ENCODE data around the gene MGLL.
A peak's percentile ranks its signal among the peaks of the same experiment; 100 is the strongest.

MGLL gene

GRCh38 chr3:127771746-127772145 lies 50.6 kb downstream of the MGLL start:
- DNase-seq, result no peak

- no peak for DNase-seq
Measured at GRCh38 chr3:127770671-127771355, 51.5 kb downstream of the MGLL start.

DNA sequence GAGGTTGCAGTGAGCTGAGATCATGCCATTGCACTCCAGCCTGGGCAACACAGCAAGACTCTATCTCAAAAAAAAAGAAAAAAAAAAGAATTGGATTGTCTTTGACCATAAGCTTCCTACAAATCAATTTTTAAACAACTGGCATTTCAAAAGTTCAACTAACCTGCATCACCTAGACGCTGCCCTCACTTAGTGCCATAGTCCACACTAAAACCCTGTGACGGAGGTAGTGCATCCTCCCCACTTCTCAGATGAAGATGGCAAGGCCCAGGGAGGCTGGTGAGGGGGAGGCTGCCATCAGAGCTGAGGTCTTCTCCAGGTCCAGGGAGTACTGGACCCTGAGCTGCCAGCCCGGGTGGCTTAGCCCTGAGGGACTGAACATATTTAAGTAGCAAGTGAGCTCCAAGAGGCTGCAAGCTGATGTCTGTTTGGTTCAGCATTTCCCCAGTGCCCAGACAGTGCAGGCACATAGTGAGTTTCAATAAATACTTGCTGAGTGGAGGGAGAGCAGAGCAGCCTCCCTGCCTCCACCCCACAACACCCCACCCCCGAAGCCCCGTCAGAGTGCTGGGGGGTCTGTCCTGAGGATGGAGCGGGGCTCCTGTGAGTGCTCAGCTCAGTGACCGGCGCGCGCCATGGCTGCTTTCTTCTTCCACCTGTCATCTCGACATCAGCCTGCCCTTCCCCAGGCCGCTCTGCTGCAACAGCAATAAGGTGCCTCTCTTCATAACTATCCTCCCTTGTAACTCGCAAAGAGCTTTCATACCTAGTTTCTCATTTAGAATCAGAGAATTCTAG lies 52.8 kb downstream of the MGLL start:
- no peak for DNase-seq

- DNase-seq, result no peak
Measured at GRCh38 chr3:127768346-127769008, 53.8 kb downstream of the MGLL start.

DNA sequence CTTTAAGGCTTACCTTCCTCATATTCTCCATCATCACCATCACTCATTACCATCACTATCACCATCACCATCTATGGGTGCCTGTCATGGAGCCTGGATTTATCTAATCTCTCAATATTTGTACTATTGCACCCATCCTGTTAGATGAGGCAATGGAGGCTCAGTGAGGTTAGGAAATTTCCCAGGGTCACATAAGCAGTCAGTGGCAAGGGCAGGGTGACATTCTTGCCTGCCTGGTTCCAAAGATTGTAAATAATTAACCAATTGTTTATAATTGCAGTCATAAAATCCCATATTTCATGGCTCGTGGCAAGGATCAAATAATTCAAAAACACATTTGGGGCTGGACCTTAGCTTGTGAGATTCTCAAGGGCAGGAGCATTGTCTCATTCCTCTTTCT lies 55.2 kb downstream of the MGLL start:
- no peak for DNase-seq

DNA sequence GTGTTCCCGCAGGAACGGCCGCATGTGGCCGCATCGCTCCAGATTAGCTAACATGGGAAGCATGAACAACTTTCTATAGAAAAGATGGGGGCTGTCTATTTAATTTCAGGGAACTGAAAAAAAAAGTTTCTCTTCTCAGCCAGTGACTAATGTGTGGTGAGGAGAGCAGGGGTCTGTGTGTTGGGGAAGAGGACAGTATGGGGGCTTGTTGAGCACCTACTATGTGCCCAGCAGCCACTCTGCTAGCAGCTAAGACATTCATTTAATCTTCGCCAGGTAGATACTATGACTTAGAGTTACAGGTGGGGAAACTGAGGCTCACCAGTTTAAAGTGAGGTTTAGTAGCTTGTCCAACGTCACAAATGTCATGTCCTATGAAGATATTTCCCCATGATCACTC lies 56.6 kb downstream of the MGLL start:
- no peak for DNase-seq

GRCh38 chr3:127764841-127765362 lies 57.4 kb downstream of the MGLL start:
- DNase-seq, result no peak

DNA sequence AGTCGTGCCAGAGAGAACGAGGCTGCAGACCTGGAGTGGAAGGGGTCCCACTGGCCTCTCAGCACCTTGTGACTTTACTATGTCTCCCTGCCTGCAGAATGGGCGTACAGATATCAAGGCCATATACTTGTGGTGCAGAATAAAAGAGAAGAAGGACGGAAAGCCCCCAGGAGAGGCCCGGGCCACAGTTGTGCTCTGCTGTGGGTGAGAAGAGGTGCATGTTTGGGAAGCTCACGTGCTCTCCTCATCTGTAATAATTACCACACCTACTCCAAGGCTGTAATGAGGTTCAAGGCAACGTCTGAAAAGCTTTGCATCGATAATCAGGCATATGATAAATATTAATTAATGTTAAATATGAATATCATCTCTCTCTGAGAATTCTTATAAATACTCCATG lies 58.0 kb downstream of the MGLL start:
- DNase-seq, result no peak

- no peak for DNase-seq
Measured at GRCh38 chr3:127763816-127764215, 58.5 kb downstream of the MGLL start.

DNA sequence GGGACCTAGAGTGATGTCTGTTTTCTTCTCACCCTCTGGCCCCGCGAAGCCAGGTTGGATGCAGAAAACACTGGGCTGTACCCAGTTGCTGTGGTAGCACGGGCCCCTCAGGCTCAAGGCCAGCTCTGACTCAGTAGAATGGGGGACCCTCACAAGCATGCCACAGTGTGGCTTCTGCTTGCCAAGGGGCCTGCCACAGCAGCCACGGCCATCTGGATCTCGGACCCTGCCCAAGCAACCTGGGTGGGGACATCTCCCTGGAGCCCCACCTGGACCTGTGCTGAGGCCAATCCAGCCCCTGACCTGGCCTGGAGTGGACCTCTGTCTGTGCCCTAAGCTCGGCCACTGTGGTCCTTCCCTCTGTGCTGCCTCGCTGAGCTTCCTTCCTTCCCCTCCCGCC lies 59.0 kb downstream of the MGLL start:
- DNase-seq, result no peak

DNA sequence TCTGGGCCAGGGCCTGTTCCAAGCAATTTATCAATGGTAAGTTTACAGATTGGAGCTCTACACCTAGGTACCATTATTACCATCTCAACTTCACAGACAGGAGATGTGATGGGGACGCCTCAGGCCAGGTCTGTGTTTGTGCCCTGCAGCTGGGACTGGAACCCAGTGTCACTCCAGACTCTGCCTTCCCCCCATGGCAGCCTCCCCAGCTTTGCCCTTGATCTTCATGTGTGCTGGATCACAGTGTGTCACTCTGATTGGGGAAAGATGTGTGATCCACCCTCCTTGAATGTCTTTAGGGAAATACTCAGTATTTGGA lies 59.6 kb downstream of the MGLL start:
- DNase-seq, result no peak

GRCh38 chr3:127762077-127762786 lies 60.1 kb downstream of the MGLL start:
- DNase-seq, result no peak

- DNase-seq, result no peak
Measured at GRCh38 chr3:127761441-127761801, 60.9 kb downstream of the MGLL start.

DNA sequence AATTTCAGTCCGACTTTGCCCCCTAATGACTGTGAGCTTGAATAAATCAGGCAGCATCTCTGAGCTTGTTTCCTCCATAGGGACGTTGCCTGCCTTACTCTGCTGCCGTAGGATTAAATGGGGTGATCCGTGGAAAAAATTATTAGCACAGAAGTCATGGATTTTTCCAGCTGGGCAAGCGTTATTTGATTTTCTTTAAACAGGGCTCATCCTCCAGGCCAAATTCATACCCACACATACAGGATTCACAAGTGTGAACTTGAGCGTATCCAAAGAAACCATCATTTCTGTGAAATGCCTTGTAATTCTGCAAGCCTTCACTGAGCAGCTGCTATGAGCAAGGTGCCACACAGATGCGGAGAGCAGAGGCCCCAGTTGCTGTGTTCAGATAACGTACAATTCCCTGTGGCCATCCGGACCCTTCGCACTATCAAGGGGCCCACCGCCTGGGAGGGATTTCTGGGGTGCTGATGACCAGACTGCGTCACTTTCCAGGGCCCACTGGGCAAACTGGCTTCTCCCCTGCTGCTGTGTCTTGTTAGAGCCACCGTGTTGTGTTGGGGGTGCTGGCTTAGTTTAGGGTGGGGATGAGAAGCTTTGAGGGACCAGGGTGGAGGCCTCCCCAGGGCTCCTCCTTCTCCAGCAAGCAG lies 61.4 kb downstream of the MGLL start:
- DNase-seq, result no peak

GRCh38 chr3:127760361-127760760 lies 62.0 kb downstream of the MGLL start:
- DNase-seq, result peak; percentile 39

DNA sequence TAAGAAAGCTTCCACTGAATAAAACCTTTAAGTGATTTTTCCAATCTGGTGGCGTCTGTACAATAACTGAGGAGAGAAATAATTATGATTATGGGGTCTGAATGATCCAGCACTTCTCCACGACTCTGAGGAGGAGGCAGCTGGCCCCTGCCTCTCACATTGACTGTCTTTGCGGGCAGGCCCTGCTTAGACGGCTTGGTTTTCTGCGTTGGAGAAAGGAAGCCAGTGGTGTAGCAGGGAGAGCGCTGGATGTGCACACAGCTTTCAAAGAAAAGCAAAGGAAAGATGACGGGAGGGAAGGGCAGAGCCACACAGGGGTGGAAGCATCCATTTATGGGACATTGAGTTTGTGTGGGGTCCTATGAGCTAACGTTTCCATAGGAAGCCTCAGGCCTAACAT lies 62.5 kb downstream of the MGLL start:
- no peak for DNase-seq

- no peak for DNase-seq
Measured at GRCh38 chr3:127758013-127758412, 64.3 kb downstream of the MGLL start.

- no peak for DNase-seq
Measured at GRCh38 chr3:127755305-127755681, 67.0 kb downstream of the MGLL start.

DNA sequence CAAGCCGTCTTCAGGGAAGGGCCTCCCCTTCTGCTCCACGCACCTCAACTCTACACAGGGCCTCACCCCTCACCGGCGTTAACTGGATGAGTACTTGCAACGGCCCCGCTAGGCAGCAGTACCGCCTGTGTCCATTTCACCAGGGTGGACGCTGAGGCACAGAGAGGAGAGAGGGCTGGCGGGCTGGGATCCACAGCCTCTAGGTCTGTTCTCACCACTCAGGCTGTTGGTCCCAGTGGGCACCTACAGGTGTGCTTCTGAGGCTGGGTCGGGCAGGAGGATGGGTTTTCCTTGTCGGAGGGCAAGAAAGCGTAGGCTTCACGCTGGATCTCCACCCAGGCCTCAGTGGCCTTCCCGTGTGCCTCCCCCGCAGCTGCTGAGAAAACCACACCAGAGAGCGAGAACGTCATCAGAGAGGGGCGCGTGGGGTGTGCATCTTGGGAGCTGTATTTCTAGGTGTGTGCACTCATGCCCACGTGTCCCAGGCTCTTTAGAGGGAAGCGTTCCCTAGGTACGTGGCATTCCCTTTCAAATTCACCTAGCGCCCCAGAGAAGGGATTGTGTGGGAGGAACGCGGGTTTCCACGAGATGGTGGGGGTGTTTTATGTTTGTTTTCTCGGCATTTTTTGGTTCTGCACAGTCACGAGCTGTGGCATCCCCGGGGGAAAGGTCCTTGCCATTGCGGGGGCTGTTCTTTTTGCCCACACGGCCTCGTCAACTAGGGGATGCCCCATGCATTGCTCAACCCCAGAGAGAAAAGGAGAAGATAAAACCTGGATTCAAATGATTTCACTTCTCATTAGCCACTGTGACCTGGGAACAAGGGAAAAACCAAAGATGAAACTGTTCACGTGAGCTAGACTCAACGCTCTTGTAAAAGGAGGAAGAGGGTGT lies 67.7 kb downstream of the MGLL start:
- DNase-seq, result no peak

DNA sequence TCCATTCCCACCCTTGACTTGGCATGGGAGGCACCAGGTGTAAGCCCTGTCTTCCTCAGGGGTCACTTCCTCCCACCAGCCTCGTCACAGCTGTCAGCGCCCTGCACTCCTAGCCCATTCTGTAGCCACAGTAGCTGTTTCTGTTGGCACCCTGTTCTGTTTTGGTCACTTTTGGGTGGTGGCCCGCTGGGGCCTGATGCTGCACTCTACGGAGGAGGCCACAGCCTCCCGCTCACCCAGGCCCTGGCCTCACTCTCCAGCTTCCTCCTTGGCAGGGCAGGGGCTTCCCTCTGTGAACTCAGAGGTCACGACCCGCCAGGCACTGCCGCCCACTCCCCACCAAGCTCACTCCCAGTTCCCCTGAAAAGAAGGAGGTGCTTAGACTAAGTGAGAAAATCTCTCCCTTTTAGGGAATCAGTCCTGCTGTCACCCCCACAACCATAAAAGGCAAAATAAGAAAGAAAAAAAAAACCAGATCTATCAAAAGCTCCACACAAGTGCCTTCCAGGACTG lies 68.4 kb downstream of the MGLL start:
- DNase-seq, result no peak

DNA sequence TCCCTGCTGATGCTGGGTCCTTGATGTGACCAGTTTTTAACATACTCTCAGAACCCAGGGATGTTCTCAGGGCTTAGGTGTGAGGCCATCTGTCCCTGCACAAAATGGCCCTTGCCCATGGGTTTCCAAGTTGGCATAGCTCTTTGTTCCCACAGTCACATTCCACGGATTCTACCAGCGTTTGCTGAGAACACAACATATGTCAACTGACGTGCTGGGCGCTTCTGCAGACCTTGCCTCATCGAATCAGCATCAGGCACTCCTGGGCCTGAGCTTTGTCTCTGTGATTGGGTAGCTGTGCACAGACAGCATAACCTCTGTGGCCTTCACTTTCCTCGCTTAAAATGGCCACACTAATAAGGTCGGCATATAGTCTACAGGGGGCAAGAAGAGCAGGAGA lies 69.0 kb downstream of the MGLL start:
- no peak for DNase-seq

GRCh38 chr3:127751782-127752181 lies 70.5 kb downstream of the MGLL start:
- DNase-seq, result no peak
